Subcutaneous adipose tissue (tissue), 4 donors: ENCODE measurements around the gene EPHX1. TPM values are rescaled to one million over a fixed set of nuclear protein-coding genes. Genes with fewer than 3 reads are reported as not detected.

Source experiments
- CTCF ChIP-seq: fragments of 450-650 bp; IDR thresholded peaks from one replicate; pipeline ENCODE4 v1.5.1; 2016; ENCODE audit warnings: low read depth, mild to moderate bottlenecking, control low read depth, antibody characterized with exemption, moderate library complexity
- total RNA-seq, 4 donors: library from RNA; depleted of rRNA; stranded (reverse); fragments of >200 nt; gene quantifications; one replicate each; pipeline ENCODE4 v1.1.0, GENCODE V29; 2016

The EPHX1 gene
- total RNA-seq, 4 donors from 2014 or later = 126 to 193 (median 153) TPM

- no peak for TF ChIP-seq CTCF
Measured at GRCh38 chr1:225882694-225883615, 73.0 kb downstream of the EPHX1 start.

- no peak for TF ChIP-seq CTCF
Measured at GRCh38 chr1:225883616-225884265, 73.8 kb downstream of the EPHX1 start.

- no peak for TF ChIP-seq CTCF
Measured at GRCh38 chr1:225885336-225885735, 75.4 kb downstream of the EPHX1 start.

GRCh38 chr1:225886159-225887029, 76.5 kb downstream of the EPHX1 start:
- TF ChIP-seq CTCF = no peak

GRCh38 chr1:225887030-225887314, 77.0 kb downstream of the EPHX1 start:
- no peak for TF ChIP-seq CTCF

GRCh38 chr1:225888289-225888897, 78.5 kb downstream of the EPHX1 start:
- no peak for TF ChIP-seq CTCF
